Measurements from ENCODE around the gene CYP4F3. TPM values are rescaled to one million over a fixed set of nuclear protein-coding genes. Genes with fewer than 3 reads are reported as not detected.

CYP4F3 gene
- total and polyA plus RNA-seq, 2 of the 13 experiments (the other 11 are each of a cell fraction or from before 2014, with no cell fraction given) = 17.8 to 22.8 TPM

GRCh38 chr19:15673176-15673654, 32.5 kb downstream of the CYP4F3 start (continued):
- no peak for TF ChIP-seq PAWR (CRISPR knock-in tag; IDR thresholded peaks at IDR 0.05; ENCODE audit: borderline replicate concordance)
- no peak for TF ChIP-seq ZBTB1 (CRISPR knock-in tag; IDR thresholded peaks at IDR 0.05; ENCODE audit: borderline replicate concordance)
- TF ChIP-seq CC2D1A (CRISPR knock-in tag; IDR thresholded peaks at IDR 0.05) = no peak
- TF ChIP-seq ZNF3 (CRISPR knock-in tag; IDR thresholded peaks at IDR 0.05) = no peak
- TF ChIP-seq ZSCAN21 (CRISPR knock-in tag; IDR thresholded peaks at IDR 0.05; ENCODE audit: borderline replicate concordance) = no peak
- TF ChIP-seq ARNT2 (CRISPR knock-in tag; IDR thresholded peaks at IDR 0.05; ENCODE audit: low read depth) = no peak
- TF ChIP-seq FOXO1 (CRISPR knock-in tag; IDR thresholded peaks at IDR 0.05) = peak; percentile 50; the same call in 1 of the 2 replicates
- no peak for TF ChIP-seq ZNF160 (CRISPR knock-in tag; IDR thresholded peaks at IDR 0.05)
- TF ChIP-seq SIN3A (IDR thresholded peaks at IDR 0.05; ENCODE audit: borderline replicate concordance, low read depth, low read length) = 0 out of 2 replicates have a peak, but pooled peaks have one; percentile 44
- TF ChIP-seq TBP (CRISPR knock-in tag; IDR thresholded peaks at IDR 0.05) = no peak
- TF ChIP-seq ZKSCAN1 (IDR thresholded peaks at IDR 0.05; ENCODE audit: low read length) = no peak
- TF ChIP-seq, protein P1, sequence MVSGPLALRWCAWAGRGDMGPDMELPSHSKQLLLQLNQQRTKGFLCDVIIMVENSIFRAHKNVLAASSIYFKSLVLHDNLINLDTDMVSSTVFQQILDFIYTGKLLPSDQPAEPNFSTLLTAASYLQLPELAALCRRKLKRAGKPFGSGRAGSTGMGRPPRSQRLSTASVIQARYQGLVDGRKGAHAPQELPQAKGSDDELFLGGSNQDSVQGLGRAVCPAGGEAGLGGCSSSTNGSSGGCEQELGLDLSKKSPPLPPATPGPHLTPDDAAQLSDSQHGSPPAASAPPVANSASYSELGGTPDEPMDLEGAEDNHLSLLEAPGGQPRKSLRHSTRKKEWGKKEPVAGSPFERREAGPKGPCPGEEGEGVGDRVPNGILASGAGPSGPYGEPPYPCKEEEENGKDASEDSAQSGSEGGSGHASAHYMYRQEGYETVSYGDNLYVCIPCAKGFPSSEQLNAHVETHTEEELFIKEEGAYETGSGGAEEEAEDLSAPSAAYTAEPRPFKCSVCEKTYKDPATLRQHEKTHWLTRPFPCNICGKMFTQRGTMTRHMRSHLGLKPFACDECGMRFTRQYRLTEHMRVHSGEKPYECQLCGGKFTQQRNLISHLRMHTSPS (CRISPR knock-in tag; IDR thresholded peaks at IDR 0.05; ENCODE audit: low read depth) = peak; percentile 59; the same call in 1 of the 2 replicates
- no peak for TF ChIP-seq ZNF333 (CRISPR knock-in tag; IDR thresholded peaks at IDR 0.05; ENCODE audit: borderline replicate concordance)
- TF ChIP-seq ZNF768 (CRISPR knock-in tag; IDR thresholded peaks at IDR 0.05) = no peak
- TF ChIP-seq ZNF556 (CRISPR knock-in tag; IDR thresholded peaks at IDR 0.05; ENCODE audit: borderline replicate concordance) = no peak; the same call in 1 of the 2 replicates
- peak; percentile 73 for TF ChIP-seq HNF4A (CRISPR knock-in tag; IDR thresholded peaks at IDR 0.05)
- TF ChIP-seq MYC (CRISPR knock-in tag; IDR thresholded peaks at IDR 0.05; ENCODE audit: borderline replicate concordance) = no peak
- TF ChIP-seq PPARG (CRISPR knock-in tag; conservative IDR thresholded peaks at IDR 0.05) = no peak
- no peak for TF ChIP-seq NFIB (CRISPR knock-in tag; IDR thresholded peaks at IDR 0.05; ENCODE audit: borderline replicate concordance)
- TF ChIP-seq, protein P2, sequence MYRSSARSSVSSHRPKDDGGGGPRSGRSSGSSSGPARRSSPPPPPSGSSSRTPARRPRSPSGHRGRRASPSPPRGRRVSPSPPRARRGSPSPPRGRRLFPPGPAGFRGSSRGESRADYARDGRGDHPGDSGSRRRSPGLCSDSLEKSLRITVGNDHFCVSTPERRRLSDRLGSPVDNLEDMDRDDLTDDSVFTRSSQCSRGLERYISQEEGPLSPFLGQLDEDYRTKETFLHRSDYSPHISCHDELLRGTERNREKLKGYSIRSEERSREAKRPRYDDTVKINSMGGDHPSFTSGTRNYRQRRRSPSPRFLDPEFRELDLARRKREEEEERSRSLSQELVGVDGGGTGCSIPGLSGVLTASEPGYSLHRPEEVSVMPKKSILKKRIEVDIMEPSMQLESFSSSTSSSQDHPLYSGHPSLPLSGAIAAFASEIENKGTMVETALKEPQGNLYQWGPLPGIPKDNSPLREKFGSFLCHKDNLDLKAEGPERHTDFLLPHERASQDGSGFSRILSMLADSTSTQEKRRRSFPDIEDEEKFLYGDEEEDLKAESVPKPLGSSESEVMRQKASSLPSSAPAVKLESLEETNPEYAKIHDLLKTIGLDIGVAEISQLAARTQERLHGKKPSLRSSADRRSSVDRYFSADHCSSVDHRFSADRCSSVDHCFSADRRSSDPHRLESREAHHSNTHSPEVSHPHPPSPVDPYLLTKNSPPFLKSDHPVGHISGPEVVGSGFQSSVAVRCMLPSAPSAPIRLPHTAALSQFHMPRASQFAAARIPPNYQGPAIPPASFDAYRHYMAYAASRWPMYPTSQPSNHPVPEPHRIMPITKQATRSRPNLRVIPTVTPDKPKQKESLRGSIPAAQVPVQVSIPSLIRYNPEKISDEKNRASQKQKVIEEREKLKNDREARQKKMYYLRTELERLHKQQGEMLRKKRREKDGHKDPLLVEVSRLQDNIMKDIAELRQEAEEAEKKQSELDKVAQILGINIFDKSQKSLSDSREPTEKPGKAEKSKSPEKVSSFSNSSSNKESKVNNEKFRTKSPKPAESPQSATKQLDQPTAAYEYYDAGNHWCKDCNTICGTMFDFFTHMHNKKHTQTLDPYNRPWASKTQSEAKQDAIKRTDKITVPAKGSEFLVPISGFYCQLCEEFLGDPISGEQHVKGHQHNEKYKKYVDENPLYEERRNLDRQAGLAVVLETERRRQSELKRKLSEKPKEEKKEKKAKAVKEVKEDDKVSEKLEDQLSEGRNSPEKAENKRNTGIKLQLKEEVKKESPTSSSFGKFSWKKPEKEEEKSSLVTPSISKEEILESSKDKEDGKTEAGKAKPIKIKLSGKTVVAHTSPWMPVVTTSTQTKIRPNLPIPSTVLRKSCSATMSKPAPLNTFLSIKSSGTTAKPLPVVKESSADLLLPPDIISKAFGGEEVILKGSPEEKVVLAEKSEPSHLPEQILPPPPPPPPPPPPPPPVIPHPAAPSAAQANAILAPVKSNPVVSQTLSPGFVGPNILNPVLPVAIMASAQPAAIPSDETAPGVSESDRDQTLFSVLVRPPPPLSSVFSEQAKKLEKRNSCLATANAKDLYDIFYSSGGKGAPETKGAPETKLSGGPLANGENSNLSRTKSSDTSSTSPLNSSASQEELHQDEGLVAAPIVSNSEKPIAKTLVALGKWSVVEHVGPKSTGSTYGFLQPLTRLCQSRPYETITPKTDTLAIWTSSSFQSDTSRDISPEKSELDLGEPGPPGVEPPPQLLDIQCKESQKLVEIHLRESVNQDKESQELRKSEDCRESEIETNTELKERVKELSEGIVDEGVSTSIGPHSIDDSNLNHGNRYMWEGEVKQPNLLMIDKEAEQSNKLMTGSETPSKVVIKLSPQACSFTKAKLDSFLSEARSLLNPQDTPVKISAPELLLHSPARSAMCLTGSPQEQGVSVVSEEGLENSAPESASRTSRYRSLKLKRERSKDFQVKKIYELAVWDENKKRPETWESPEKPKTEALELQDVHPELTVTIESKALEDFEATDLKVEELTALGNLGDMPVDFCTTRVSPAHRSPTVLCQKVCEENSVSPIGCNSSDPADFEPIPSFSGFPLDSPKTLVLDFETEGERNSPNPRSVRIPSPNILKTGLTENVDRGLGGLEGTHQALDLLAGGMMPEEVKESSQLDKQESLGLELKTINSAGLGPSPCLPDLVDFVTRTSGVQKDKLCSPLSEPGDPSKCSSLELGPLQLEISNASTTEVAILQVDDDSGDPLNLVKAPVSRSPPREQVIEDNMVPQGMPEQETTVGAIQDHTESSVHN (CRISPR knock-in tag; IDR thresholded peaks at IDR 0.05) = no peak
- TF ChIP-seq ZNF431 (CRISPR knock-in tag; IDR thresholded peaks at IDR 0.05; ENCODE audit: borderline replicate concordance, low read depth) = no peak

All from HepG2 (cell line).